Measurements from ENCODE around the gene TBC1D1.

GRCh38 chr4:37976507-37976906 lies 85.6 kb downstream of the TBC1D1 start:
- TF ChIP-seq REST (IDR thresholded peaks at IDR 0.05; ENCODE audit: insufficient read depth in 1 of 2, low read depth in 2 of 2, low read length in 1 of 2) (no peak), CTCF (IDR thresholded peaks at IDR 0.05) (no peak), POLR2AphosphoS5 (IDR thresholded peaks at IDR 0.05; ENCODE audit: low read depth, low read length) (no peak)
